Measurements from ENCODE around the gene C15orf39.

The C15orf39 gene

DNA sequence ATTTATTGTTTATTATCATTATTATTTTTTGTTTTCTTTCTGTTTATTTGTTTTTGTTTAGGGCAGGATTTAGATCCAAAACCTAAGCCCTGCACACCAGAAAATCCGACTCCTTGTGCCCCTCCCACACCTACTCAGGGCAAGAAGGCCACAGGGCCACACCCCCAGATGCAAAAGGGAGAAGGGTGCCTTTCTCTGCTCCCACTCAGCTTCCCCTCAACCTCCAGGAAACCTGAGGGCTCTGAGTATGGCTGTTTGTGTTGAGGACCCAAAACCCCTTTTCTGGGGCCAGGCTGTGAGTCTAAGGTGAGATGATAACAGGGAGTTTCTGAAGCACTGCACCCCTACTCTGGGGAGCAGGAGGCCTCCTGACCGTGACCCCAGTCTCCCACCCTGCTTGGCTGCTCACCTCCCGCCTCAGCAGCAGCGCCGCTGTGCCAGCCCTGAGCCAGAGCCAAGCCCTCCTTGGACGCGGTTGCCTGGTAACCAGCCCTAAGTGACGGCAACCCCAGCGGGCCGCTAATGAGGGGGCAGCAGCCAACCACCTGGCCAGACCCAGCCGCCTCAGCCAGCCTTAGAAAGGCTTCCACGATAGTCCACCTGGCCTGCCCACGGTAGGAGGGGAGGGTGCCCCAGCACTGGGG is 6.4 kb upstream of the C15orf39 start:
- H3K27ac ChIP-seq = no peak overlapping the region
- no peak for DNase-seq (ENCODE audit: low read depth, low spot score)

DNA sequence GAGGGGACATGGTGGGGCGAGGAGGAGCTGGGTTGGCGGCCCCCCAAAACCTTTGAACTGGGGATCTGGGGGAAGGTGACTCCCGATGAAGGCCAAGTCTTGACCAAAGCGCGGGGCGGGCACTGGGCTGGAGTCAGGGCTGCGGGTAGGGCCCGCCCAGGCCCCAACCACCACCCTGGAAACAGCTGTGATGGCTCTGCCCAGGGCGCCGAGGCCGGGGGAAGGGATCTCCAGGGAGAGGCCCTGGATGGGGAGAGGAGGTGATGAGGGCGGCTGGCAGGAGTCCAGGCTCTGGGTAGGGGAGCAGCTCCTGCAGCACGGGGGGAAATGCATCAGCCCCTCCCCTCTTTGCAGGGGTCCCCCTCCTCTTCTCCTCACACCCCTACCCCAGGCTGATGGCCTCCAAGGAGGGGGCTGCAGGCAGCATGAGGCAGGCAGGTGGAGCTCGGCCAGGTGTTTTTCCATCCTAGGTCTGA is 5.9 kb upstream of the C15orf39 start:
- DNase-seq (ENCODE audit: low read depth, low spot score) = no peak
- no peak overlapping the region for H3K27ac ChIP-seq

DNA sequence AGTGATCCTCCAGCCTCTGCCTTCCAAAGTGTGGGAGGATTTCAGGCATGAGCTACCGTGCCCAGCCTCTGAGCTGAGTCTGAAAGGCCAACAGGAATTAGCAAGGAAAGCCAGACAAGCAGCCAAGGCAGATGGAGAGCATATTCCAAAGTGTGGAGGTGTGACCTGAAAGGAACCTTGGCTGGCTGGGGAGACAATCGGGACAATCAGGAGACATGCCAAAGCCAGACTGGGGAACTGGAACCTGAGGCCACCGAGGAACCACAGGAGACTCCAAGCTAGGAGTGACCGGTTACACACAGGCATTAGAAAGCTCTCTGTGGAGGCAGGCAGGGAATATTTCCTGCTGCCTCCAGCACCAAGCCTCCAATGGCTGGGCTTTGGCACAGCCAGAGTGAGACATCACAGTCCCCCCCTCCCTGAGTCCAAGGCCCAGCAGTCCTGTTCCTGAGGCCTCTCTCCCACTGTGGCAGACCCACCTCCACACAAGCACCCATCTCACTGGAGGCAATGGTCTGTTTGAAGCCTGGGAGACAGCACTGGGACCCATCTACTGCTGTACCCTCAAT is 4.5 kb upstream of the C15orf39 start:
- no peak overlapping the region for H3K27ac ChIP-seq
- no peak for DNase-seq (ENCODE audit: low read depth, low spot score)

DNA sequence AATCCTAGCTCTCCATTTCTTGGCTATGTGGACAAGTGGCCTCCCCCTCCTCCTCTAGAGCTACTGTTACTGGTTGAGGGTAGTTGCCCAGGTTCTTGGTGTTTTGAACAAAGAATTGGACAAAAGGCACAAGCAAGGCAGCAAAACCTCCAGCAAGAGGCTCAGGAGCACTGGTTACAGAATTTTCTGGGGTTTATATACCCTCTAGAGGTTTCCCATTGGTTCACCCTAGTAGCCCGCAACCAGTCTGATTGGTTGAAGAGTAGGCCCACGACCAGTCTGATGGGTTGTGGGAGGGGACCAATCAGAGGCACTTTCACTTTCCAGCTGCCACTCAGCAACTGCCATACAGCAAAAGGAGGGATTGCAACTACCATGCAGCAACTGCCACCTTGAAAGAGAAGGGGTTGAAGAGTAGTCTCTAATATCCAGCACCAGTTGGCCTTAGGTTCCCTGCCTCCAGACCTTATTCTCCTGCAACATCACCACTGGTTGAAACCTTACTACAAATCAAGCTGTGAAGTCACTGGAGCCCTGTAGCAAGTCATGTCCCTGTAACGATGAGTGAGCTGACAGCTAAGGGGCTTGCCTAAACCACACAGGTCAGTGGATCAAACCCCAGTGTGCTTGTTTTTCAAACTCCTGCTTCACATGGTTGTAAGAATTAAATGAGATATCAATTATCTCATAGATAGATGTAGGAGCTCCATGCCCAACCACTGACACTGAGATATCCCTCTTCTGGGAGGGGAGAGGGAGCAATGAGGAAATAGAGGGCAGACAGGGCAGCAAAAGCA is 2.9 kb upstream of the C15orf39 start:
- no peak for DNase-seq (ENCODE audit: low read depth, low spot score)
- H3K27ac ChIP-seq = no peak overlapping the region

DNA sequence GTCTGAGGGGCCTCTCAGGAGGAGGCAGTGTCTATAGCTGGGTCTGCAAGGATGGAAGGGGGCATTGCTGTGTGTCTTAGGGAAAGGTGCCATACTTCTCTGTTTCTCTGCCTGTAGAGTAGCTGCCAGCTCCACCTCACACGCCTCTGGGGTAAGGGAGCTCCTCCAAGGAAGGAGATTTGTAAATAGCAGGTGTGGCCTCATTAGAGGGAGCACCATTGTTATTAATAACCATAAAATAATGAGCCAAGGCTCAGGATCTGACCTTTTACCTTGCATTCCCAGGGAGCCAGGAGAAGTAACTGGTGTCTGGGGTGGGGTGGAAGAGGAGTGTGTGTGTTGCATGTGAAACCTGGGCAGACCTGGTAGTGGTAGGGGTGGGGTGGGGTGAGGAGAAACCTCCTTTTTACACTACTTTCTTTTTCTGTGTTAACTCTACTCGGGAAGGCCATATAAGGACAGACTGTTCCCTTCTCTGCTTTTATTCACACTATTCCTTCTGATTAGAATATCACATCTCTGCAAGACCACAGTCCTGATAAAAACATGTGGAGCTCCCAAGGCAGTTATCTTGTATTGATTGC is 2.2 kb upstream of the C15orf39 start:
- peak overlapping the region; percentile 96 for H3K27ac ChIP-seq
- no peak for DNase-seq (ENCODE audit: low read depth, low spot score)

DNA sequence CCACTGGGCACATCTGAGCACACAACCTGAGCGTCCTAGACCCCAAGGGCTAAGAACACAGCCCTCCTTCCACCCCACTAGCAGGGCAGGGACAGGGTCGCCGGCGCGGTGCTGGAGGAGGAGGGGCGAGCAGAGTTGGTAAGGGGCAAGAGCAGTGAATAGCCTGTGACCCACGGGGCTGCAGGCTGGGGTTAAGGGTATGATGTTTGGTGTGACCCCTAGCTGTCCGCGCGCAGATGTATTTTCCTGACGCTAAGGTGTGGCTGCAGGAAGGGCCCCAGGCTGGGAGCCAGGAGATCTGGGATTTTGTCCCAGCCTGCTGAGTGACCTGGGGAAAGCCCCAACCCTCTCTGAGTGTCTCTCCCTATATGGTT is 1.3 kb upstream of the C15orf39 start:
- H3K27ac ChIP-seq = peak overlapping the region; percentile 96
- DNase-seq (ENCODE audit: low read depth, low spot score) = no peak

DNA sequence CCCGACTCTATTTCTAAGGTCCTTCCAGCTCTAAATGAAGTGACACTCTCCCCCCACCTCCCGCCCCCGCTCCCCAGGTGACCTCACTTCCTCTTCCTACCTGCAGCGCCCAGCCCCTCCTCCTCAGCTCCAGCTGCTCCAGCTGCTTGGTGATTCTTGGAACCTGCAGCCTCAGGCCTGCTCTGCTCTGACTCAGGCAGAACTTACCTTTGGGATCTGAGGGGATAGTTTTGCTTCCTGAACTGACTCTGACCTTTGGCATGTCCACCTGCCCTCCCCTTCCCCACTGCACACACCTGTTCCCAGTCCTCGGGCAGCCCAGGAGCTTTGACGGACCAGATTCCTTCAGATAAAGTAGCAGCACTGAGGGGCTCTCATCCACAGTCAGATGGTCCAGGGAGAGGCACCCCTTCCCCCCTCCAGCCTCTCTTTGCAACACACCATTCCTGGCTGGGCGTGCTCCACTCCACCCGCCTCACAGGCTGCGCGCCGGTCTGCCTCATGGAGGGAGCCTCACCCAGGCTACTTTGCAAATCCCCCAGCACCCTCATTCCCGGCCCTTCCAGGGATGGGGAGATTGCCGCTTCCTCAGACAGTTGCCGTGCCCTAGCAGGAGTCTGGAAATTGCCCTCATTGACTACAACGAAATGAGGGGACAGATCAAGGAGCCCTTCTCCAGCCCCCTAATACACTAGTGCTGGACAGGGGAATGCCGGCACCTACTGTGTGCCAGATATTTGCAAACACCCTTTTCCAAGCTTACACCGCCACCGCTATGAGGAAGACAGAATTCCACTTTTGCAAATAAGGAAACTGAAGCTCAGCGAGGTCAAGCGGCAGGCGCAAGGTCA is 692 bp upstream of the C15orf39 start:
- H3K27ac ChIP-seq = peak overlapping the region; percentile 96
- peak; percentile 77 for DNase-seq (ENCODE audit: low read depth, low spot score)

DNA sequence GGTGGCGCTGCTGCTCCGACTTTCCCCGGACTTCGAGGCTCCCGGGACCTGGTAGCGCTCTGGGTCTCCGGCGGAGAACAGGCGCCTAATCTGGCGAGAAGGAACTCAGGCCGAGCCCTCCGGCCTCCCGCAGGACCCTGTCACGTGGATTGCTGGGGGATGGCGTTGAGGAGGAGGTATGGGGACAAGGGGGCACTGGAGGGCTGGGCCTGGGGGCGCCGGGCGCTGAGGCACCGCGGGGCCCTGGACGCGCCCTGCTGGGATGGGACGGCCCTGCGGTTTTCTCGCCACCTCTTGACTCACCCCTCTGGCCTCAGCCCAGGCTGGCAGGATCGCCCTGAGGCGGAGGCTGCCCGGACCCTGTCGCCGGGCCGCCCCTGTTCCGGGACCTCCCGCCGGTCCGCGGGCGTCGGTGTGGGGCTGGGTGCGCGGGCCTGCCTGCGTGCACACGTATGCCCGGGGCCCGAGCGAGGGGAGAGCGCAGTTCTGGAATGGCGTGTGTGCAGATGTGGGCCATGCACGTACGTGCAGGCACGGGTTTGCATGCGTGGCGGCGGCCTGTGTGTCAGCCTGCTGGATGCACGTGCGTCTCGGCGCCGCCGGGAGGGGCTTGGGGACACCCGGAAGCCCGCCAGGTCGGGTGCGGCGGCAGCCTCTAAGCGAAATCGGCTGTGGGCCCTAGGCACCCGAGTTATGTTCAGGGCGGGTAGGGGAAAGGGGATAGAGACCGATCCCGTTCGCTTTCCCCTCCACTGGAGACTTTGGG is 752 bp downstream of the C15orf39 start:
- peak overlapping the region; percentile 96 for H3K27ac ChIP-seq
- no peak for DNase-seq (ENCODE audit: low read depth, low spot score)

DNA sequence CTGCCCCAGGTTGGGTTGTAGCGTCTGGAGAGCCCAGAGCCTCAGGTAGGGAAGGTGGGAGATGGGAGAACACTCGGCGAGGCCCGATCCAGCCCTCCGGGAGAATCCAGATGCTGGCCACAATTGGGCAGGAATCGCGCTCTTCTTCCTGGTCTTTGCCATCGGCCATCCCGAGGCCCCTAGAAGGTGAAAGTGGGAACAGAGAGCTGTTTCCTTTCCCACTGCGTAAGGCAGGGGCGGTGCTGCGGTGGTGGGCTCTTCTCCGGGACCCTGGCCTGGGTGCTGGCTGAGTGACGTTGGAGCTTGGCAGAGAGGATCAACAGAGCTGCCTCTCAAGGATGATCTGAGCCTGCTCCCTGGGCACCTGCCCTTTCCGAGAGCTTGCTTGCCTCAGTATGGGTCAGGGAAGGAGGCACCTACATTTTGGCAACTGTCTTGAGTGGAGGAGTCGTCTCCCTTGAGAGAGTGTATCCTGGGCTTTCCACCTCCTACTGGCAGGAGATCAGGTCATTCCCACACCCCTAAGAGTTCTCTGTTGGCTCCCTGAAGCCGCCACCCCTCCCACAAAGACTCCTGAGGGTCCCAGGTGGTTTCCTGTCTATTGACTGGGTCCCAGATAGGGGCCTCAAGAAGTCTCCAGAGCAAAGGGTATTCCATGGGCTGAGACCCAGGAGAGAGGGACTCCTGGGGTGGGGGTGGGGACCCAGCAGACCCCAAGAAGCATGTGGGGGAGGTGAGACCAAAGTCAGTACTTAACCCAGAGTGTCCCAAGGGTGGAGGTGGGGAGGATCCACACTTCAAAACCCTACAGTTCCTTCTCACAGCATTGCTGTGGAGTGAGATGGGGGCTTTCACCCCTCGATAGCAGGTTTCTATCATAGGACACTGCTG is 1.6 kb downstream of the C15orf39 start:
- no peak for DNase-seq (ENCODE audit: low read depth, low spot score)
- peak overlapping the region; percentile 96 for H3K27ac ChIP-seq

DNA sequence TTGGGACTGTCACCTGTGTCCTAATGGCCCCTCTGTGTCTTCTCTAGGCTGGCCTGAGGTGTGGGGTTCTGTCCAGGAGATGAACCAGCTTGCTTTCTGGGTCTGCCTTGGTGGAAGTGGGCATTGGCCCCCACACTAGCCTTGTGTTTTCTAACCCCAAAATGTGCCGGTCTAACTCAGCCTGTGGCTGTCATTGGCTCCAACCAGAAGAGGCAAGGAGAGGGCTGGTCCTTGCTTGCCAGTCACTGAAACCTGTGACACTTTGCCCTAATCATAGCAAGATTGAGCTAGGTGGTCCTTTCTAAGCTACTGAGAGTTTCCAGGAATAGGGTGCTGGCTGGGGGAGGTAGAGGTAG is 2.2 kb downstream of the C15orf39 start:
- H3K27ac ChIP-seq = peak overlapping the region; percentile 96
- no peak for DNase-seq (ENCODE audit: low read depth, low spot score)

DNA sequence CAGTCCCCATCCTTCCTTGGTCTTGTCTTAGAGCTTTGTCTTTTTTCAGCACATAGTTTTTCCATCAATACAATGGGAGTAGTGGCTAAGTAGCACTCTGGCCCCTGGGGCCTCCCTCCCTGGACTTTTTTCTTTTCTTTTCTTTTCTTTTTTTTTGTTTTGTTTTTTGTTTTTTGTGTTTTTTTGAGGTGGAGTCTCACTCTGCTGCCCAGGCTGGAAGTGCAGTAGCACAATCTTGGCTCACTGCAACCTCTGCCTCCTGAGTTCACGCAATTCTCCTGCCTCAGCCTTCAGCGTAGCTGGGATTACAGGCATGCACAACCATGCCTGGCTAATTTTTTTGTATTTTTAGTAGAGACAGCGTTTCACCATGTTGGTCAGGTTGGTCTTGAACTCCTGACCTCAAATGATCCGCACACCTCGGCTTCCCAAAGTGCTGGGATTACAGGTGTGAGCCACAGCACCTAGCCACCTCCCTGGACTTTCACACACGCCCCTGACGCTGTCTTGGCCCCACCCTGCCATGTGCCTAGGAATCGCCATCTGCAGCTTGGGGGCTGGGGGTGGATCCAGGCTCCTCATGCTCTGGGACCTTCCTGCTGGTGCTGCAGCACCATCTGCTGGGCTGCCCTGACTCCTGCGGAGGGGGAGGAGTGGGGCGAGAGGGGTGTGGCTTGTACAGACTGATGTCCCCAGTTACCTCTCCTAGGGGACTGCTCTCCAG is 2.8 kb downstream of the C15orf39 start:
- peak overlapping the region; percentile 96 for H3K27ac ChIP-seq
- peak; percentile 70 for DNase-seq (ENCODE audit: low read depth, low spot score)

DNA sequence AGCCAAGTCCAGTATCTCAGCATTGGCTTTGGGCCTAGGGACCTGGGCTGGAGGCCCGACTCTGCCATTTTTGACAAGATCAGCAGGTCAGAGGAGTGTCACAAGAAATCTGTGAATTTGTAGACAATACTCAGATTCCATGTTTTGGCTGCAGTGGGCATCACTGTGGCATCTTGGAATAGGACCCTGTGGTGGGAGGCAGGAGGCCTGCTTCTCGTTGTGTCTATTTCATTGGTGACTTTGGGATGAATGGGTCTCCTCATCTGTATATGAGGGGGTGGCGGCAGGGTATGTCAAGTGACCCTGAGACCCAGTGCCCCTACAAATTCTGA is 3.3 kb downstream of the C15orf39 start:
- H3K27ac ChIP-seq = peak overlapping the region; percentile 96
- DNase-seq (ENCODE audit: low read depth, low spot score) = no peak

DNA sequence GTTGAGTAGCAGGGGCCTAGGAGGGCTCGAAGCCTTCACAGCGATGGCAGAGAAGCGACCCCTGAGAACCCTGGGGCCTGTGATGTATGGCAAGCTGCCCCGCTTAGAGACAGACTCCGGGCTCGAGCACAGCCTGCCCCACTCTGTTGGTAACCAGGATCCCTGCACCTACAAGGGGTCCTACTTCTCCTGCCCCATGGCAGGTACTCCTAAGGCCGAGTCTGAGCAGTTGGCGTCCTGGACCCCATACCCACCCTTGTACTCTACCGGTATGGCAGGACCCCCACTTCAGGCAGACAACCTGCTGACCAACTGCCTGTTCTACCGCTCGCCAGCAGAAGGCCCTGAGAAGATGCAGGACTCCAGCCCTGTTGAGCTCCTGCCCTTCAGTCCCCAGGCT is 4.3 kb downstream of the C15orf39 start:
- no peak overlapping the region for H3K27ac ChIP-seq
- no peak for DNase-seq (ENCODE audit: low read depth, low spot score)

DNA sequence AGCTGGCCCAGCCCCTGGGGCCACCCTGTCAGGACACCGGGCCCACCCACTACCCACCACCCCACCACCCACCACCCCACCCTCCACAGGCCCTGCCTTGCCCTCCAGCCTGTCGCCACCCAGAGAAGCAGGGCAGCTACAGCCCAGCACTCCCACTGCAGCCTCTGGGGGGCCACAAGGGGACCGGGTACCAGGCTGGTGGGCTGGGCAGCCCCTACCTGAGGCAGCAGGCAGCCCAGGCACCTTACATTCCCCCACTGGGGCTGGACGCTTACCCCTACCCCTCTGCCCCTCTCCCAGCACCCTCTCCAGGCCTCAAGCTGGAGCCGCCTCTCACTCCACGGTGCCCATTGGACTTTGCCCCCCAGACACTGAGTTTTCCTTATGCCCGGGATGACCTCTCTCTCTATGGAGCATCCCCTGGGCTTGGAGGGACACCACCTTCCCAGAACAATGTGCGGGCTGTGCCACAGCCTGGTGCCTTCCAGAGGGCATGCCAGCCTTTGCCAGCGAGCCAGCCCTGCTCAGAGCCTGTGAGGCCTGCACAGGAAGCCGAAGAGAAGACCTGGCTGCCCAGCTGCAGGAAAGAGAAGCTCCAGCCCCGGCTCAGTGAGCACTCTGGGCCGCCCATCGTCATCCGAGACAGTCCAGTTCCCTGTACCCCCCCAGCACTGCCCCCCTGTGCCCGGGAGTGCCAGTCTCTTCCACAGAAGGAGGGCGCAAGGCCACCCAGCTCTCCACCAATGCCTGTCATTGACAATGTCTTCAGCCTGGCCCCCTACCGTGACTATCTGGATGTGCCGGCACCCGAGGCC is 5.3 kb downstream of the C15orf39 start:
- H3K27ac ChIP-seq = no peak overlapping the region

DNA sequence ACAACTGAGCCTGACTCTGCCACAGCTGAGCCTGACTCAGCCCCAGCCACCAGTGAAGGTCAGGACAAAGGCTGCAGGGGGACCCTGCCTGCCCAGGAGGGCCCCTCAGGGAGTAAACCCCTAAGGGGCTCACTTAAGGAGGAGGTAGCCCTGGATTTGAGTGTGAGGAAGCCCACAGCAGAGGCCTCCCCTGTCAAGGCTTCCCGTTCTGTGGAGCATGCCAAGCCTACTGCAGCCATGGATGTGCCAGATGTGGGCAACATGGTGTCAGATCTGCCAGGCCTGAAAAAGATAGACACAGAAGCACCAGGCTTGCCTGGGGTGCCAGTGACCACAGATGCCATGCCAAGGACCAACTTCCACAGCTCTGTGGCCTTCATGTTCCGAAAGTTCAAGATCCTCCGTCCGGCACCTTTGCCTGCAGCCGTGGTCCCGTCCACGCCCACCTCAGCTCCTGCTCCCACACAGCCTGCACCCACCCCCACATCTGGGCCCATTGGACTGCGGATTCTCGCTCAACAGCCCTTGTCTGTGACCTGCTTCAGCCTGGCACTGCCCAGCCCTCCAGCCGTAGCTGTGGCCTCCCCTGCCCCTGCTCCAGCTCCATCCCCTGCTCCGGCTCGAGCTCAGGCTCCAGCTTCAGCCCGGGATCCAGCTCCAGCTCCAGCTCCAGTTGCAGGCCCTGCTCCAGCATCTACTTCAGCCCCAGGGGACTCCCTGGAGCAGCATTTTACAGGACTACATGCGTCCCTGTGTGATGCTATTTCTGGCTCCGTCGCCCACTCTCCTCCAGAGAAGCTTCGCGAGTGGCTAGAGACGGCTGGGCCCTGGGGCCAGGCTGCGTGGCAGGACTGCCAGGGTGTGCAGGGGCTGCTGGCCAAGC is 6.2 kb downstream of the C15orf39 start:
- no peak for DNase-seq (ENCODE audit: low read depth, low spot score)
- H3K27ac ChIP-seq = no peak overlapping the region

More for the DNA sequence above, 5.3 kb downstream of the C15orf39 start:
- DNase-seq (ENCODE audit: low read depth, low spot score) = no peak
